Endodermal cell (in vitro differentiated cells): ENCODE measurements around the gene PDHX. TPM values are rescaled to one million over a fixed set of nuclear protein-coding genes. Genes with fewer than 3 reads are reported as not detected.
A peak's percentile ranks its signal among the peaks of the same experiment; 100 is the strongest.
"Not testable (repeated sequence)": the region's sequence is repeated elsewhere in the genome, so short reads cannot be mapped to it uniquely, and the experiment has no call there.

Source experiments
- DNase-seq: peaks from one replicate; pipeline ENCODE4 v3.0.0-alpha.2; 2017
- H3K27ac ChIP-seq: 2 replicates; pipeline ENCODE4 v1.5.1; 2013; ENCODE audit warnings: mild to moderate bottlenecking, low read depth, low read length, moderate library complexity
- H3K27me3 ChIP-seq: 2 replicates; pipeline ENCODE4 v1.6.1; 2013; ENCODE audit warnings: mild to moderate bottlenecking, low read length, moderate library complexity; ENCODE audit not compliant: insufficient read depth, control insufficient read depth, poor library complexity, severe bottlenecking
- H3K36me3 ChIP-seq: 2 replicates; pipeline ENCODE4 v1.7.0; 2013; ENCODE audit warnings: mild to moderate bottlenecking, low read length, moderate library complexity; ENCODE audit not compliant: control insufficient read depth, insufficient read depth
- H3K4me1 ChIP-seq: one replicate; pipeline ENCODE4 v1.7.0; 2013; ENCODE audit warnings: low read length; ENCODE audit not compliant: control insufficient read depth, insufficient read depth
- H3K4me3 ChIP-seq: 2 replicates; pipeline ENCODE4 v1.5.1; 2013; ENCODE audit warnings: mild to moderate bottlenecking, low read length, moderate library complexity
- H3K9ac ChIP-seq: 2 replicates; pipeline ENCODE4 v1.6.1; 2013; ENCODE audit warnings: mild to moderate bottlenecking, low read length, moderate library complexity; ENCODE audit not compliant: poor library complexity, severe bottlenecking; ENCODE audit errors: extremely low read depth
- H3K9me3 ChIP-seq: 2 replicates; pipeline ENCODE4 v1.6.1; 2013; ENCODE audit warnings: mild to moderate bottlenecking, low read length, moderate library complexity; ENCODE audit not compliant: control insufficient read depth
- H3K27ac Mint-ChIP-seq: 2 replicates; pipeline ENCODE4 v1.8.0; 2020; ENCODE audit warnings: mixed read lengths
- H3K27me3 Mint-ChIP-seq: 2 replicates; pipeline ENCODE4 v1.8.0; 2021; ENCODE audit warnings: mild to moderate bottlenecking, mixed read lengths; ENCODE audit not compliant: insufficient read depth
- H3K36me3 Mint-ChIP-seq: 2 replicates; pipeline ENCODE4 v1.8.0; 2020; ENCODE audit warnings: low read depth, mixed read lengths
- H3K4me1 Mint-ChIP-seq: 2 replicates; pipeline ENCODE4 v1.8.0; 2020; ENCODE audit warnings: mixed read lengths
- H3K4me3 Mint-ChIP-seq: 2 replicates; pipeline ENCODE4 v1.8.0; 2020; ENCODE audit warnings: mild to moderate bottlenecking, moderate library complexity, mixed read lengths
- H3K9me3 Mint-ChIP-seq: 2 replicates; pipeline ENCODE4 v1.8.0; 2020; ENCODE audit warnings: mild to moderate bottlenecking, mixed read lengths
- WGBS, 2 experiments: methylation state at CpG; one replicate each; pipeline versions ENCODE4 v1.1.5 to v1.1.7; 2013; ENCODE audit warnings: missing lambda C conversion rate in 2 of 2, mixed read lengths in 1 of 2; ENCODE audit not compliant: insufficient coverage in 1 of 2, insufficient read length in 1 of 2; 5-methylcytosine and 5-hydroxymethylcytosine counted together
- total RNA-seq, 2 donors: library from RNA; stranded (reverse); fragmentation: NEBNext Ultra II Directional in 1 of 2; extraction: Animal tissue kit (Norgen Biotek cat#: 25700) in 1 of 2; gene quantifications; 2 replicates in 1 of 2; 3 replicates in 1 of 2; pipeline ENCODE4 v1.2.1, GENCODE V29; 2021
- TF ChIP-seq, protein P1 (sequence below): fragments of 200-600 bp; sonication (generic); conservative IDR thresholded peaks from 2 replicates; pipeline ENCODE4 v1.5.0; 2021; ENCODE audit warnings: antibody characterized with exemption, mild to moderate bottlenecking

The PDHX gene
- total RNA-seq, 2 donors from 2014 or later, result 42.0 to 48.6 TPM

- Histone ChIP-seq H3K9me3 (peaks cover 3% of the 10 kb centered on the region), H3K36me3 (peaks cover 36% of the 10 kb centered on the region), H3K27ac (no peak overlapping the region), H3K9ac (no peak overlapping the region), H3K27me3 (no peaks in the 10 kb centered on the region), H3K4me3 (no peak overlapping the region), H3K4me1 (no peaks in the 10 kb centered on the region)
- 86% methylated on average over 1 of the region's 1 CpG; no CpG with 5 or more reads in 1 of the 2 experiments for WGBS, 2 experiments
- Mint-ChIP-seq H3K27ac (no peak overlapping the region), H3K4me1 (no peaks in the 10 kb centered on the region), H3K27me3 (no peaks in the 10 kb centered on the region), H3K4me3 (no peak overlapping the region), H3K36me3 (peaks cover 16% of the 10 kb centered on the region), H3K9me3 (peaks cover under 1% of the 10 kb centered on the region)
- TF ChIP-seq, protein P1, sequence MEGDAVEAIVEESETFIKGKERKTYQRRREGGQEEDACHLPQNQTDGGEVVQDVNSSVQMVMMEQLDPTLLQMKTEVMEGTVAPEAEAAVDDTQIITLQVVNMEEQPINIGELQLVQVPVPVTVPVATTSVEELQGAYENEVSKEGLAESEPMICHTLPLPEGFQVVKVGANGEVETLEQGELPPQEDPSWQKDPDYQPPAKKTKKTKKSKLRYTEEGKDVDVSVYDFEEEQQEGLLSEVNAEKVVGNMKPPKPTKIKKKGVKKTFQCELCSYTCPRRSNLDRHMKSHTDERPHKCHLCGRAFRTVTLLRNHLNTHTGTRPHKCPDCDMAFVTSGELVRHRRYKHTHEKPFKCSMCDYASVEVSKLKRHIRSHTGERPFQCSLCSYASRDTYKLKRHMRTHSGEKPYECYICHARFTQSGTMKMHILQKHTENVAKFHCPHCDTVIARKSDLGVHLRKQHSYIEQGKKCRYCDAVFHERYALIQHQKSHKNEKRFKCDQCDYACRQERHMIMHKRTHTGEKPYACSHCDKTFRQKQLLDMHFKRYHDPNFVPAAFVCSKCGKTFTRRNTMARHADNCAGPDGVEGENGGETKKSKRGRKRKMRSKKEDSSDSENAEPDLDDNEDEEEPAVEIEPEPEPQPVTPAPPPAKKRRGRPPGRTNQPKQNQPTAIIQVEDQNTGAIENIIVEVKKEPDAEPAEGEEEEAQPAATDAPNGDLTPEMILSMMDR, result peak; percentile 68
- no peak for DNase-seq
Measured at GRCh38 chr11:34890812-34891211, 25.6 kb upstream of the PDHX start.

- Histone ChIP-seq H3K4me1 (no peaks in the 10 kb centered on the region), H3K4me3 (no peak overlapping the region), H3K27ac (no peak overlapping the region), H3K36me3 (peaks cover 30% of the 10 kb centered on the region), H3K9ac (no peak overlapping the region), H3K9me3 (peaks cover 11% of the 10 kb centered on the region), H3K27me3 (no peaks in the 10 kb centered on the region)
- Mint-ChIP-seq H3K36me3 (peaks cover 24% of the 10 kb centered on the region), H3K4me3 (no peak overlapping the region), H3K27ac (no peak overlapping the region), H3K9me3 (peaks cover 8% of the 10 kb centered on the region), H3K4me1 (no peaks in the 10 kb centered on the region), H3K27me3 (no peaks in the 10 kb centered on the region)
- TF ChIP-seq, protein P1, result no peak
- no peak for DNase-seq
- 69 to 82% methylated on average over 3 of the region's 3 CpGs for WGBS, 2 experiments
Measured at GRCh38 chr11:34891611-34892010, 24.8 kb upstream of the PDHX start.

- 95 to 100% methylated on average over 1 of the region's 1 CpG for WGBS, 2 experiments
- no peaks in the 10 kb centered on the region for H3K4me1 Mint-ChIP-seq
- no peak overlapping the region for H3K9ac ChIP-seq
- no peaks in the 10 kb centered on the region for H3K27me3 Mint-ChIP-seq
- no peak for DNase-seq
- H3K4me1 ChIP-seq, result no peaks in the 10 kb centered on the region
- H3K27ac Mint-ChIP-seq, result no peak overlapping the region
- peaks cover 27% of the 10 kb centered on the region for H3K36me3 Mint-ChIP-seq
- H3K27ac ChIP-seq, result no peak overlapping the region
- H3K27me3 ChIP-seq, result no peaks in the 10 kb centered on the region
- TF ChIP-seq, protein P1, result no peak
- H3K4me3 Mint-ChIP-seq, result no peak overlapping the region
- no peak overlapping the region for H3K4me3 ChIP-seq
- H3K9me3 Mint-ChIP-seq, result peaks cover 25% of the 10 kb centered on the region
- peaks cover 29% of the 10 kb centered on the region for H3K9me3 ChIP-seq
- peaks cover 30% of the 10 kb centered on the region for H3K36me3 ChIP-seq
Measured at GRCh38 chr11:34893416-34893815, 23.0 kb upstream of the PDHX start.

DNA sequence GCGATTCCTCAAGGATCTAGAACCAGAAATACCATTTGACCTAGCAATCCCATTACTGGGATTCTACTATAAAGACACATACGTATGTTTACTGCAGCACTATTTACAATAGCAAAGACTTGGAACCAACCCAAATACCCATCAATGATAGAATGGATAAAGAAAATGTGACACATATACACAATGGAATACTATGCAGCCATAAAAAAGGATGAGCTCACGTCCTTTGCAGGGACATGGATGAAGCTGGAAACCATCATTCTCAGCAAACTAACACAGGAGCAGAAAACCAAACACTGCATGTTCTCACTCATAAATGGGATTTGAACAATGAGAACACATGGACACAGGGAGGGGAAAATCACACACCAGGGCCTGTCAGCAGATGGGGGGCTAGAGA lies 20.2 kb upstream of the PDHX start:
- 70 to 92% methylated on average over 2 to 3 of the region's 3 CpGs for WGBS, 2 experiments
- H3K4me1 ChIP-seq, H3K4me3 Mint-ChIP-seq, H3K27me3 ChIP-seq, DNase-seq, H3K27ac ChIP-seq, H3K27ac Mint-ChIP-seq, H3K4me1 Mint-ChIP-seq, H3K27me3 Mint-ChIP-seq, H3K4me3 ChIP-seq, H3K9ac ChIP-seq: not testable (repeated sequence)
- Histone ChIP-seq H3K9me3 (peaks cover 54% of the 10 kb centered on the region), H3K36me3 (peaks cover 24% of the 10 kb centered on the region)
- H3K9me3 Mint-ChIP-seq, result peaks cover 52% of the 10 kb centered on the region
- peaks cover 44% of the 10 kb centered on the region for H3K36me3 Mint-ChIP-seq
